Measurements from ENCODE around the gene ATP2B1.

The ATP2B1 gene

GRCh38 chr12:89578499-89578898 lies 130.1 kb downstream of the ATP2B1 start:
- 75% methylated on average over 2 of the region's 2 CpGs for WGBS
- Histone ChIP-seq H3K36me3 (ENCODE audit: insufficient read depth, low read length) (no peaks in the 10 kb centered on the region), H3K27me3 (ENCODE audit: insufficient read depth, low read length) (no peaks in the 10 kb centered on the region), H3K27ac (ENCODE audit: low read depth, low read length) (no peak overlapping the region), H3K9ac (ENCODE audit: low read depth, low read length) (no peak overlapping the region), H3K4me1 (ENCODE audit: insufficient read depth, low read length) (peaks cover 16% of the 10 kb centered on the region), H3K4me3 (ENCODE audit: low read length) (no peak overlapping the region), H3K9me3 (ENCODE audit: insufficient read depth, low read depth, low read length) (no peaks in the 10 kb centered on the region)

- no peak overlapping the region for H3K4me3 ChIP-seq (ENCODE audit: low read length)
- WGBS, result 92% methylated on average over 1 of the region's 1 CpG
- H3K27ac ChIP-seq (ENCODE audit: low read depth, low read length), result no peak overlapping the region
- H3K9me3 ChIP-seq (ENCODE audit: insufficient read depth, low read depth, low read length), result no peaks in the 10 kb centered on the region
- H3K36me3 ChIP-seq (ENCODE audit: insufficient read depth, low read length), result no peaks in the 10 kb centered on the region
- H3K4me1 ChIP-seq (ENCODE audit: insufficient read depth, low read length), result peaks cover 16% of the 10 kb centered on the region
- H3K9ac ChIP-seq (ENCODE audit: low read depth, low read length), result no peak overlapping the region
- H3K27me3 ChIP-seq (ENCODE audit: insufficient read depth, low read length), result no peaks in the 10 kb centered on the region
These were observed 131.9 kb downstream of the ATP2B1 start for GRCh38 chr12:89576572-89577220.

GRCh38 chr12:89575374-89575773 lies 133.3 kb downstream of the ATP2B1 start:
- H3K9ac ChIP-seq (ENCODE audit: low read depth, low read length), result no peak overlapping the region; the same call in 1 of the 2 replicates
- peaks cover 16% of the 10 kb centered on the region for H3K4me1 ChIP-seq (ENCODE audit: insufficient read depth, low read length)
- no peaks in the 10 kb centered on the region for H3K9me3 ChIP-seq (ENCODE audit: insufficient read depth, low read depth, low read length)
- 91% methylated on average over 1 of the region's 1 CpG for WGBS
- H3K4me3 ChIP-seq (ENCODE audit: low read length), result no peak overlapping the region
- no peak overlapping the region for H3K27ac ChIP-seq (ENCODE audit: low read depth, low read length)
- no peaks in the 10 kb centered on the region for H3K36me3 ChIP-seq (ENCODE audit: insufficient read depth, low read length)
- H3K27me3 ChIP-seq (ENCODE audit: insufficient read depth, low read length), result no peaks in the 10 kb centered on the region

- H3K27me3 ChIP-seq (ENCODE audit: insufficient read depth, low read length), result no peaks in the 10 kb centered on the region
- H3K4me3 ChIP-seq (ENCODE audit: low read length), result no peak overlapping the region
- no peak overlapping the region for H3K27ac ChIP-seq (ENCODE audit: low read depth, low read length)
- WGBS, result 80% methylated on average over 2 of the region's 2 CpGs
- no peaks in the 10 kb centered on the region for H3K9me3 ChIP-seq (ENCODE audit: insufficient read depth, low read depth, low read length)
- no peak overlapping the region for H3K9ac ChIP-seq (ENCODE audit: low read depth, low read length)
- H3K4me1 ChIP-seq (ENCODE audit: insufficient read depth, low read length), result peaks cover 16% of the 10 kb centered on the region
- H3K36me3 ChIP-seq (ENCODE audit: insufficient read depth, low read length), result no peaks in the 10 kb centered on the region
These were observed 133.9 kb downstream of the ATP2B1 start for GRCh38 chr12:89574736-89575208.

- H3K27ac ChIP-seq (ENCODE audit: low read depth, low read length), result no peak overlapping the region
- no peak overlapping the region for H3K9ac ChIP-seq (ENCODE audit: low read depth, low read length)
- 94% methylated on average over 4 of the region's 5 CpGs for WGBS
- peaks cover 16% of the 10 kb centered on the region for H3K4me1 ChIP-seq (ENCODE audit: insufficient read depth, low read length)
- no peaks in the 10 kb centered on the region for H3K27me3 ChIP-seq (ENCODE audit: insufficient read depth, low read length)
- no peak overlapping the region for H3K4me3 ChIP-seq (ENCODE audit: low read length)
- no peaks in the 10 kb centered on the region for H3K9me3 ChIP-seq (ENCODE audit: insufficient read depth, low read depth, low read length)
- H3K36me3 ChIP-seq (ENCODE audit: insufficient read depth, low read length), result no peaks in the 10 kb centered on the region
These were observed 135.4 kb downstream of the ATP2B1 start for GRCh38 chr12:89573051-89573810.

- Histone ChIP-seq H3K9me3 (ENCODE audit: insufficient read depth, low read depth, low read length) (no peaks in the 10 kb centered on the region), H3K27ac (ENCODE audit: low read depth, low read length) (no peak overlapping the region), H3K9ac (ENCODE audit: low read depth, low read length) (no peak overlapping the region), H3K36me3 (ENCODE audit: insufficient read depth, low read length) (no peaks in the 10 kb centered on the region), H3K27me3 (ENCODE audit: insufficient read depth, low read length) (no peaks in the 10 kb centered on the region), H3K4me1 (ENCODE audit: insufficient read depth, low read length) (peaks cover 16% of the 10 kb centered on the region), H3K4me3 (ENCODE audit: low read length) (no peak overlapping the region)
- 95% methylated on average over 4 of the region's 4 CpGs for WGBS
These were observed 137.0 kb downstream of the ATP2B1 start for GRCh38 chr12:89571491-89572195.

GRCh38 chr12:89568484-89568883 lies 140.2 kb downstream of the ATP2B1 start:
- WGBS, result 92% methylated on average over 5 of the region's 5 CpGs
- no peaks in the 10 kb centered on the region for H3K4me1 ChIP-seq (ENCODE audit: insufficient read depth, low read length)

GRCh38 chr12:89567691-89568239 lies 140.9 kb downstream of the ATP2B1 start:
- no peaks in the 10 kb centered on the region for H3K36me3 ChIP-seq (ENCODE audit: insufficient read depth, low read length)
- 94% methylated on average over 3 of the region's 3 CpGs for WGBS
- no peak overlapping the region for H3K4me3 ChIP-seq (ENCODE audit: low read length)

More at GRCh38 chr12:89568484-89568883, 140.2 kb downstream of the ATP2B1 start:
- Histone ChIP-seq H3K27ac (ENCODE audit: low read depth, low read length) (no peak overlapping the region), H3K36me3 (ENCODE audit: insufficient read depth, low read length) (no peaks in the 10 kb centered on the region), H3K9me3 (ENCODE audit: insufficient read depth, low read depth, low read length) (no peaks in the 10 kb centered on the region), H3K4me3 (ENCODE audit: low read length) (no peak overlapping the region), H3K27me3 (ENCODE audit: insufficient read depth, low read length) (no peaks in the 10 kb centered on the region), H3K9ac (ENCODE audit: low read depth, low read length) (no peak overlapping the region)

GRCh38 chr12:89566615-89567014 lies 142.0 kb downstream of the ATP2B1 start:
- no peak overlapping the region for H3K27ac ChIP-seq (ENCODE audit: low read depth, low read length)
- no peaks in the 10 kb centered on the region for H3K9me3 ChIP-seq (ENCODE audit: insufficient read depth, low read depth, low read length)
- H3K4me3 ChIP-seq (ENCODE audit: low read length), result no peak overlapping the region
- H3K4me1 ChIP-seq (ENCODE audit: insufficient read depth, low read length), result no peaks in the 10 kb centered on the region
- H3K27me3 ChIP-seq (ENCODE audit: insufficient read depth, low read length), result no peaks in the 10 kb centered on the region
- H3K36me3 ChIP-seq (ENCODE audit: insufficient read depth, low read length), result no peaks in the 10 kb centered on the region
- H3K9ac ChIP-seq (ENCODE audit: low read depth, low read length), result no peak overlapping the region

More at GRCh38 chr12:89567691-89568239, 140.9 kb downstream of the ATP2B1 start:
- Histone ChIP-seq H3K9ac (ENCODE audit: low read depth, low read length) (no peak overlapping the region), H3K27me3 (ENCODE audit: insufficient read depth, low read length) (no peaks in the 10 kb centered on the region), H3K27ac (ENCODE audit: low read depth, low read length) (no peak overlapping the region), H3K4me1 (ENCODE audit: insufficient read depth, low read length) (no peaks in the 10 kb centered on the region), H3K9me3 (ENCODE audit: insufficient read depth, low read depth, low read length) (no peaks in the 10 kb centered on the region)

GRCh38 chr12:89565002-89565401 lies 143.6 kb downstream of the ATP2B1 start:
- no peaks in the 10 kb centered on the region for H3K36me3 ChIP-seq (ENCODE audit: insufficient read depth, low read length)
- no peaks in the 10 kb centered on the region for H3K27me3 ChIP-seq (ENCODE audit: insufficient read depth, low read length)
- no peaks in the 10 kb centered on the region for H3K4me1 ChIP-seq (ENCODE audit: insufficient read depth, low read length)
- no peak overlapping the region for H3K4me3 ChIP-seq (ENCODE audit: low read length)
- H3K27ac ChIP-seq (ENCODE audit: low read depth, low read length), result no peak overlapping the region
- no peaks in the 10 kb centered on the region for H3K9me3 ChIP-seq (ENCODE audit: insufficient read depth, low read depth, low read length)
- H3K9ac ChIP-seq (ENCODE audit: low read depth, low read length), result no peak overlapping the region

- no peak overlapping the region for H3K9ac ChIP-seq (ENCODE audit: low read depth, low read length)
- no peak overlapping the region for H3K4me3 ChIP-seq (ENCODE audit: low read length)
- WGBS, result 93% methylated on average over 10 of the region's 10 CpGs
- H3K36me3 ChIP-seq (ENCODE audit: insufficient read depth, low read length), result no peaks in the 10 kb centered on the region
- no peak overlapping the region for H3K27ac ChIP-seq (ENCODE audit: low read depth, low read length)
- no peaks in the 10 kb centered on the region for H3K9me3 ChIP-seq (ENCODE audit: insufficient read depth, low read depth, low read length)
- no peaks in the 10 kb centered on the region for H3K4me1 ChIP-seq (ENCODE audit: insufficient read depth, low read length)
- no peaks in the 10 kb centered on the region for H3K27me3 ChIP-seq (ENCODE audit: insufficient read depth, low read length)
These were observed 148.9 kb downstream of the ATP2B1 start for GRCh38 chr12:89559753-89560152.
